Testis (tissue), 2 donors: ENCODE data around the gene SUPT3H.

Experiments used
- CTCF ChIP-seq, 3 experiments: fragments of 450-650 bp in 2 of 3; fragments of 200-600 bp in 1 of 3; sonication (generic) in 1 of 3; IDR thresholded peaks; one replicate each; pipeline ENCODE4 v1.5.1; 2016 to 2019; ENCODE audit warnings: antibody characterized with exemption in 3 of 3, mild to moderate bottlenecking in 2 of 3, moderate library complexity in 1 of 3
- POLR2A ChIP-seq: fragments of 450-650 bp; IDR thresholded peaks from one replicate; pipeline ENCODE4 v1.6.1; 2017; ENCODE audit warnings: antibody characterized with exemption, mild to moderate bottlenecking, moderate library complexity

GRCh38 chr6:45376310-45377042, 1.3 kb downstream of the SUPT3H start:
- TF ChIP-seq POLR2A, result no peak
- TF ChIP-seq CTCF (IDR thresholded peaks at IDR 0.05), result no peak
